HCT116 (cell line): ENCODE results near the gene ABHD3.

Experiments used
- CBX3 ChIP-seq: IDR thresholded peaks from 2 replicates; pipeline ENCODE4 v1.6.1; 2012; ENCODE audit warnings: low read depth
- EZH2 ChIP-seq: fragments of 200-600 bp; sonication (generic); IDR thresholded peaks from 2 replicates; pipeline ENCODE4 v1.6.1; 2017; ENCODE audit warnings: antibody characterized with exemption, mixed run types
- FOSL1 ChIP-seq: IDR thresholded peaks from 2 replicates; pipeline ENCODE4 v1.6.1; 2012; ENCODE audit warnings: low read depth
- JUND ChIP-seq: IDR thresholded peaks from 2 replicates; pipeline ENCODE4 v1.6.1; 2012
- POLR2A ChIP-seq: IDR thresholded peaks from 2 replicates; pipeline ENCODE4 v1.7.0; 2011; ENCODE audit warnings: borderline replicate concordance; ENCODE audit not compliant: insufficient read depth, insufficient read length; ENCODE audit errors: extremely low read depth
- RAD21 ChIP-seq: IDR thresholded peaks from 2 replicates; pipeline ENCODE4 v1.6.1; 2012; ENCODE audit warnings: low read depth, mild to moderate bottlenecking
- ZNF274 ChIP-seq: fragments of 200-500 bp; sonication (Bioruptor generic); IDR thresholded peaks from 2 replicates; pipeline ENCODE4 v1.6.1; 2014; ENCODE audit warnings: mild to moderate bottlenecking, low read depth, low read length, inconsistent platforms
- TF ChIP-seq, protein P1 (sequence below), 3 experiments: fragments of 200-600 bp in 1 of 3; sonication (generic) in 1 of 3; IDR thresholded peaks in 2 of 3; conservative IDR thresholded peaks in 1 of 3; 2 replicates each; pipeline ENCODE4 v1.5.1; 2012 to 2017; ENCODE audit warnings: low read depth in 2 of 3, low read length in 2 of 3, antibody characterized with exemption in 1 of 3, borderline replicate concordance in 1 of 3, control low read depth in 1 of 3, mild to moderate bottlenecking in 1 of 3, mixed read lengths in 1 of 3, mixed run types in 1 of 3, moderate library complexity in 1 of 3; ENCODE audit not compliant: insufficient read depth in 1 of 3
- TF ChIP-seq, protein P2 (sequence below): IDR thresholded peaks from 2 replicates; pipeline ENCODE4 v1.6.1; 2012

DNA sequence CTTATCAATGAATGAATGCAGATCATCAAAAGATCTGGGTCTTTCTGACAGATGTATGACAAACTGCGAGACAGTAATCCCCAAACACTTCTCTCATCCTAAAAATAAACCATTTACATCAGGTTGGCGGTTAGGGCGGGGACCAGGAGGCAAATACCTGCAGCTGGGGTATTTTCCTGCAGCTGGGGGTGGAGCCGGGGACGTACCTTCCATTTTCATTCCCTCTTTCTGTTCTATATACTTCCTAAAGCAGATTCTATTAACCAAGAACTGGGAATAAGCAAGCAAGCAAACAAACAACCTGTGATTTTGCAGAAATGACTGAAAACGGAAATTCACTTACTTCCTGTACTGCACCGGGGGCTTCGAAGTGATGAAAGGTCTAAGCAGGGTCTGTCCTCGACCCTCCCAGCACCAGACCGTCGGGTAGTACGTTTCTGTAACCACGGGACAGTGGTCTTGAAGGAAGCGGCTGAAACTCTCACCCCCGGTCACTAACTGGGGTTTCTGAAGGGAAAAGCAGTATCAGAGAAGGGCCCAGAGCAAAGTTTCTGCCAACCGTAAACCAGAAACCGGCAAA lies 1.2 kb downstream of the ABHD3 start:
- TF ChIP-seq, protein P1, sequence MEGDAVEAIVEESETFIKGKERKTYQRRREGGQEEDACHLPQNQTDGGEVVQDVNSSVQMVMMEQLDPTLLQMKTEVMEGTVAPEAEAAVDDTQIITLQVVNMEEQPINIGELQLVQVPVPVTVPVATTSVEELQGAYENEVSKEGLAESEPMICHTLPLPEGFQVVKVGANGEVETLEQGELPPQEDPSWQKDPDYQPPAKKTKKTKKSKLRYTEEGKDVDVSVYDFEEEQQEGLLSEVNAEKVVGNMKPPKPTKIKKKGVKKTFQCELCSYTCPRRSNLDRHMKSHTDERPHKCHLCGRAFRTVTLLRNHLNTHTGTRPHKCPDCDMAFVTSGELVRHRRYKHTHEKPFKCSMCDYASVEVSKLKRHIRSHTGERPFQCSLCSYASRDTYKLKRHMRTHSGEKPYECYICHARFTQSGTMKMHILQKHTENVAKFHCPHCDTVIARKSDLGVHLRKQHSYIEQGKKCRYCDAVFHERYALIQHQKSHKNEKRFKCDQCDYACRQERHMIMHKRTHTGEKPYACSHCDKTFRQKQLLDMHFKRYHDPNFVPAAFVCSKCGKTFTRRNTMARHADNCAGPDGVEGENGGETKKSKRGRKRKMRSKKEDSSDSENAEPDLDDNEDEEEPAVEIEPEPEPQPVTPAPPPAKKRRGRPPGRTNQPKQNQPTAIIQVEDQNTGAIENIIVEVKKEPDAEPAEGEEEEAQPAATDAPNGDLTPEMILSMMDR (IDR thresholded peaks at IDR 0.05 in 2 of 3, conservative IDR thresholded peaks at IDR 0.05 in 1 of 3; ENCODE audit: borderline replicate concordance in 1 of 3, insufficient read depth in 1 of 3, low read depth in 2 of 3, low read length in 2 of 3), result no peak
- TF ChIP-seq JUND, result no peak
- no peak for TF ChIP-seq RAD21
- no peak for TF ChIP-seq CBX3
- TF ChIP-seq EZH2, result no peak
- no peak for TF ChIP-seq ZNF274
- TF ChIP-seq, protein P2, sequence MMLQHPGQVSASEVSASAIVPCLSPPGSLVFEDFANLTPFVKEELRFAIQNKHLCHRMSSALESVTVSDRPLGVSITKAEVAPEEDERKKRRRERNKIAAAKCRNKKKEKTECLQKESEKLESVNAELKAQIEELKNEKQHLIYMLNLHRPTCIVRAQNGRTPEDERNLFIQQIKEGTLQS, result no peak
- TF ChIP-seq FOSL1, result no peak
- TF ChIP-seq POLR2A, result no peak
